CD14-positive monocyte (primary cell): ENCODE data around the gene OGDHL. TPM values are rescaled to one million over a fixed set of nuclear protein-coding genes. Genes with fewer than 3 reads are reported as not detected.

Source experiments
- DNase-seq, 3 donors: peaks; one replicate each; pipeline ENCODE4 v3.0.0-alpha.2; 2011 to 2022
- H2AFZ ChIP-seq: 2 replicates; pipeline ENCODE4 v1.6.0; 2012; ENCODE audit warnings: mild to moderate bottlenecking, low read depth, low read length, inconsistent platforms; ENCODE audit not compliant: insufficient read depth, poor library complexity, severe bottlenecking
- H3K27ac ChIP-seq, 2 donors: 1 replicate in 1 of 2; 2 replicates in 1 of 2; pipeline ENCODE4 v1.5.1; 2012 to 2013; ENCODE audit warnings: low read length in 2 of 2, control low read depth in 1 of 2, inconsistent platforms in 1 of 2, low read depth in 1 of 2, mild to moderate bottlenecking in 1 of 2
- H3K27me3 ChIP-seq, 2 donors: one replicate each; pipeline versions ENCODE4 v1.6.0 to v1.6.1; 2011 to 2013; ENCODE audit warnings: low read length in 2 of 2; ENCODE audit not compliant: control insufficient read depth in 2 of 2, insufficient read depth in 2 of 2
- H3K36me3 ChIP-seq, 2 donors: replicated peaks in 1 of 2; 1 replicate in 1 of 2; 2 replicates in 1 of 2; pipeline versions ENCODE4 v1.5.1 to v1.6.1; 2012 to 2013; ENCODE audit warnings: low read length in 2 of 2, control low read depth in 1 of 2, inconsistent platforms in 1 of 2, mild to moderate bottlenecking in 1 of 2; ENCODE audit not compliant: insufficient read depth in 2 of 2, control insufficient read depth in 1 of 2
- H3K4me1 ChIP-seq, 2 donors: 1 replicate in 1 of 2; 2 replicates in 1 of 2; pipeline versions ENCODE4 v1.5.1 to v1.6.1; 2012 to 2013; ENCODE audit warnings: low read length in 2 of 2, control low read depth in 1 of 2, inconsistent platforms in 1 of 2, mild to moderate bottlenecking in 1 of 2, moderate library complexity in 1 of 2; ENCODE audit not compliant: insufficient read depth in 2 of 2, control insufficient read depth in 1 of 2
- H3K4me2 ChIP-seq: replicated peaks from 2 replicates; pipeline ENCODE3; 2012; ENCODE audit warnings: low read length, moderate library complexity, mild to moderate bottlenecking; ENCODE audit not compliant: poor library complexity, severe bottlenecking; ENCODE audit errors: extremely low read depth
- H3K4me3 ChIP-seq, 3 experiments: fragments of 200-600 bp in 1 of 3; sonication (generic) in 1 of 3; replicated peaks in 1 of 3; 1 replicate in 2 of 3; 2 replicates in 1 of 3; pipeline ENCODE4 v1.5.1; 2011 to 2013; ENCODE audit warnings: low read length in 3 of 3, mild to moderate bottlenecking in 3 of 3, control low read depth in 2 of 3, low read depth in 2 of 3, inconsistent platforms in 1 of 3, moderate library complexity in 1 of 3
- H3K79me2 ChIP-seq: 2 replicates; pipeline ENCODE4 v1.6.0; 2012; ENCODE audit warnings: mild to moderate bottlenecking, control low read depth, inconsistent platforms, low read length, moderate library complexity; ENCODE audit not compliant: insufficient read depth
- H3K9ac ChIP-seq: 2 replicates; pipeline ENCODE4 v1.6.0; 2017; ENCODE audit warnings: low read length, mild to moderate bottlenecking; ENCODE audit not compliant: insufficient read depth, poor library complexity, severe bottlenecking
- H3K9me3 ChIP-seq, 2 donors: replicated peaks in 1 of 2; 1 replicate in 1 of 2; 2 replicates in 1 of 2; pipeline versions ENCODE4 v1.5.1 to v1.6.1; 2012 to 2013; ENCODE audit warnings: low read length in 2 of 2, control low read depth in 1 of 2; ENCODE audit not compliant: control insufficient read depth in 1 of 2, insufficient read depth in 1 of 2
- H4K20me1 ChIP-seq: 2 replicates; pipeline ENCODE4 v1.6.0; 2012; ENCODE audit warnings: mild to moderate bottlenecking, low read length, control low read depth, moderate library complexity; ENCODE audit not compliant: insufficient read depth
- H3K27ac Mint-ChIP-seq, 7 donors: one replicate each; pipeline ENCODE4 v1.8.0; 2020; ENCODE audit warnings: mild to moderate bottlenecking in 7 of 7, mixed read lengths in 7 of 7, moderate library complexity in 6 of 7, inconsistent platforms in 2 of 7
- H3K27me3 Mint-ChIP-seq, 3 donors: one replicate each; pipeline ENCODE4 v1.8.0; 2021 to 2022; ENCODE audit warnings: low read depth in 3 of 3, mild to moderate bottlenecking in 3 of 3, mixed read lengths in 3 of 3, moderate library complexity in 3 of 3, inconsistent platforms in 1 of 3
- H3K36me3 Mint-ChIP-seq, 2 donors: one replicate each; pipeline ENCODE4 v1.8.0; 2020; ENCODE audit warnings: mixed read lengths in 2 of 2, inconsistent platforms in 1 of 2, mild to moderate bottlenecking in 1 of 2
- H3K4me1 Mint-ChIP-seq: one replicate; pipeline ENCODE4 v1.8.0; 2020; ENCODE audit warnings: mild to moderate bottlenecking, mixed read lengths
- H3K4me3 Mint-ChIP-seq, 2 donors: one replicate each; pipeline ENCODE4 v1.8.0; 2020; ENCODE audit warnings: mild to moderate bottlenecking in 2 of 2, mixed read lengths in 2 of 2, moderate library complexity in 1 of 2
- H3K9me3 Mint-ChIP-seq, 7 donors: one replicate each; pipeline ENCODE4 v1.8.0; 2020 to 2022; ENCODE audit warnings: mixed read lengths in 7 of 7, mild to moderate bottlenecking in 6 of 7, moderate library complexity in 6 of 7, inconsistent platforms in 2 of 7
- CTCF ChIP-seq: fragments of 200-600 bp; IDR thresholded peaks from one replicate; pipeline ENCODE4 v1.8.0; 2022; ENCODE audit warnings: antibody characterized with exemption, mild to moderate bottlenecking
- WGBS: methylation state at CpG from one replicate; pipeline ENCODE4 v1.1.5; 2013; ENCODE audit warnings: missing lambda C conversion rate; ENCODE audit not compliant: insufficient coverage; 5-methylcytosine and 5-hydroxymethylcytosine counted together
- intact Hi-C, 2 donors: fragments of 100-400 bp; cut with micrococcal nuclease; formaldehyde crosslinking; loops; one replicate each; pipeline versions ENCODE4 v1.15.0 to v1.15.1; 2023
- polyA plus RNA-seq, 3 donors: library from polyadenylated mRNA; depleted of rRNA in 1 of 3; unstranded in 2 of 3; stranded (reverse) in 1 of 3; fragments of 300-500 nt in 2 of 3; fragments of >200 nt in 1 of 3; fragmentation: Illumina TruSeq in 2 of 3; gene quantifications; 1 replicate in 2 of 3; 2 replicates in 1 of 3; pipeline ENCODE4 v1.2.3, GENCODE V29; 2012 to 2021

OGDHL gene
- polyA plus RNA-seq, 3 donors, result not detected

- DNase-seq, result no peak
- no peaks in the 10 kb centered on the region for H3K36me3 Mint-ChIP-seq
- no peak overlapping the region for H3K27ac Mint-ChIP-seq
- H3K36me3 ChIP-seq, result no peaks in the 10 kb centered on the region
- H3K27ac ChIP-seq, result no peak overlapping the region
- H3K27me3 Mint-ChIP-seq, result peaks cover 2 to 5% (median 4%) of the 10 kb centered on the region in 3 donors
- no peak overlapping the region for H2AFZ ChIP-seq
- no peaks in the 10 kb centered on the region for H3K27me3 ChIP-seq
- WGBS, result 89% methylated on average over 20 of the region's 20 CpGs
- H3K9me3 Mint-ChIP-seq, result peaks cover 0 to 2% (median 0%) of the 10 kb centered on the region in 7 donors
- H3K4me2 ChIP-seq, result no peak overlapping the region
- no peak overlapping the region for H3K4me3 Mint-ChIP-seq
- H3K4me1 ChIP-seq, result no peaks in the 10 kb centered on the region
- no peak for TF ChIP-seq CTCF
- H3K9me3 ChIP-seq, result no peaks in the 10 kb centered on the region
- no peaks in the 10 kb centered on the region for H4K20me1 ChIP-seq
- no peaks in the 10 kb centered on the region for H3K79me2 ChIP-seq
- intact Hi-C loops, result no loop called here
- H3K4me3 ChIP-seq, result no peak overlapping the region
- H3K4me1 Mint-ChIP-seq, result no peaks in the 10 kb centered on the region
- no peak overlapping the region for H3K9ac ChIP-seq
Observed at GRCh38 chr10:49749556-49750491, 12.3 kb downstream of the OGDHL start.

DNA sequence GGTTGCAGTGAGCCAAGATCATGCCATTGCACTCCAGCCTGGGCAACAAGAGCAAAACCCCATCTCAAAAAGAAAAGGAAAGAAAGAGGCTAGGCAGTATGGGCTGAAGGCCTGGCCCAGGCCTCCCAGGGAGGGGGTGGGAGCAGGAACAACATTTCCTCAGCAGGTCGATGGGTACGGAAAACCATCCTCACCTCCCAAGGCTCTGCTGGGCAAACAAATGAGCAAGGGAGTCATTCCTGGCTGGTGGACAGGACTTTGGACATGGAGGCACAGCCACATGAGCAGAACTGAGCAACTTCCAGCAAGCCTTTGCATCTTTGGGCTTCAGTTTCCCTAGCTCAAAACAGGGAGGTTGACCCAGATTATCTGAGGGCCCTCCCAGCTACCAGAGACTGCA lies 13.0 kb downstream of the OGDHL start:
- no peak for TF ChIP-seq CTCF
- H3K36me3 Mint-ChIP-seq, result no peaks in the 10 kb centered on the region
- no peak overlapping the region for H2AFZ ChIP-seq
- H3K27me3 ChIP-seq, result no peaks in the 10 kb centered on the region
- peaks cover 0 to 3% (median 2%) of the 10 kb centered on the region in 7 donors for H3K9me3 Mint-ChIP-seq
- H3K4me3 ChIP-seq, result no peak overlapping the region
- no peaks in the 10 kb centered on the region for H3K4me1 ChIP-seq
- no peaks in the 10 kb centered on the region for H3K36me3 ChIP-seq
- no peaks in the 10 kb centered on the region for H3K4me1 Mint-ChIP-seq
- H3K9ac ChIP-seq, result no peak overlapping the region
- H3K4me2 ChIP-seq, result no peak overlapping the region
- no peaks in the 10 kb centered on the region for H3K9me3 ChIP-seq
- no peaks in the 10 kb centered on the region for H4K20me1 ChIP-seq
- WGBS, result no CpG with 5 or more reads among the region's 2 CpGs
- H3K27me3 Mint-ChIP-seq, result peaks cover 2 to 5% (median 4%) of the 10 kb centered on the region in 3 donors
- no peak for DNase-seq
- H3K27ac Mint-ChIP-seq, result no peak overlapping the region
- H3K79me2 ChIP-seq, result no peaks in the 10 kb centered on the region
- no peak overlapping the region for H3K27ac ChIP-seq
- intact Hi-C loops, result no loop called here
- no peak overlapping the region for H3K4me3 Mint-ChIP-seq
